ENCODE data around the gene ACHE.
A peak's percentile ranks its signal among the peaks of the same experiment; 100 is the strongest.

ACHE gene

GRCh38 chr7:100884736-100885439 is 10.8 kb downstream of the ACHE start:
- DNase-seq (ENCODE audit: low spot score) = no peak

DNA sequence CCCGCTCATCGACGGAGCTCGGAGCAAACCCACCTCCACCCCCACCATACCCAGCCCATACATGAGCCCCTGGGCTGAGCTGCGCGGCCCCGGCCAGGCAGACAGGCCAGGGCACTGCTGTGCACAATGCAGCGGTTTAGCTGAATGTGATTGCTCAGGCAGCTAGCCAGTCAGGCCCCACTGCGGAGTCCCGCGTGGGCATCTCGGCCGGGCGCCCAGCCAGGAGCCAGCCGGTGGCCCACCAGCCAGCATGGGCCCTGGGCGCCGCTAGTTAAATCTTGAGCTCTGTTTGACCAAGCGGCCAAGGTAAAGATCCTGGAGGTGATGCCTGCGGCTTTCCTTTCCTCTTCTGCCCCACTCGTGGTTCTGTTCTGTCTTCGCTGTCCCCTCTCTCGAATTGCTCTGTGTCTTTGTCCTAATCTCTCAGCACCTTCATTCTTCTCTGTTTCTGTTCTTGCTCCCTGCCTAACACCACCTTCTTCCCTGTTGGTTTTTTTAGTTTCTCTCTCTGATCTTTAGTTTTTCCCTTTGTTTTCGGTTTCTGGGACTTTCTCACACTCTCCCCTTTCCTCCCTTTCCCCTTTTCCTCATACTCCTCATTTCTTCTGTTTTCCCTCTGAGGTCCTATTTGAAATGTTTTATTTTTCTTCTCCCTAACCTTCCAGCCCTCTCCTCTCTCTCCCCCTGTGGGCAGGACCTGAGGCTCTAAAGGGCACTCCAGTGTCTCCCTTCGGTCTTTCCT is 12.7 kb downstream of the ACHE start:
- DNase-seq (ENCODE audit: low spot score) = no peak

DNA sequence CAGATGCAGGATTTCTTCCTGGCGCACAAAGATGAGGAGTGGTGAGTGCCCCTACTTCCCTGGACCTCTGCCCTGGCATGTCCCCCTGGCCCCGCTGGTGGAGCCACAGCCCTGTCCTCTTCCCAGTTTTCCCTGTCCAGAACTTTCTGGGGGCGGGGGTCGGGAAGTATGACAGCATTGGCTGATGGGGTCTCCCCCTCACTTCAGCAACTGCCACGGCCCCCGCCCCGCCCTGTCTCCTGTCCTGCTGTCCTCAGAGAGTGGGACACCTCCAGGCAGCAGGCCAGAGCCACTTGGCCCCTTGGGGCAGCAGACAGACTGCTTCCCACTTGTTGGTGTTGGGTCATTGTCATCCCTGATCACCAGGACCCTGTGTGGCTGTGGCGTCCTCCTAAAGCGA is 13.5 kb downstream of the ACHE start:
- no peak for DNase-seq (ENCODE audit: low spot score)

DNA sequence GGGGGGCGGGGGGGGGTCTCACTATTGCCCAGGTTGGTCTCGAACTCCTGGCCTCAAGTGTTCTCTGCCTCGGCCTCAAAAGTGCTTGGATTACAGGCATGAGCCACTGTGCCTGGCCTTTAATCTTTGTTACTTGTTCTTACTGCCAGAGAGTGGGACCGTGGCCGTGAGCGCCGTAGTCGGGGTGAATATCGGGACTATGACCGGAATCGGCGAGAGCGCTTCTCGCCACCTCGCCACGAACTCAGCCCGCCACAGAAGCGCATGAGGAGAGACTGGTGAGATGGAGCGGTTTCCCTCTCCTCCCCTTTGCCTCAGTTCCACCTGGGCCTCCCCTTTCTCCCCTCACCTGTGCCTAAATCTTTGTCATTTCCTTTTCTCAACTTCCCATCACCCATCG is 14.6 kb downstream of the ACHE start:
- DNase-seq (ENCODE audit: low spot score) = no peak

GRCh38 chr7:100880645-100881044 is 15.0 kb downstream of the ACHE start:
- no peak for DNase-seq (ENCODE audit: low spot score)

GRCh38 chr7:100879685-100880261 is 15.9 kb downstream of the ACHE start:
- DNase-seq (ENCODE audit: low spot score) = no peak

DNA sequence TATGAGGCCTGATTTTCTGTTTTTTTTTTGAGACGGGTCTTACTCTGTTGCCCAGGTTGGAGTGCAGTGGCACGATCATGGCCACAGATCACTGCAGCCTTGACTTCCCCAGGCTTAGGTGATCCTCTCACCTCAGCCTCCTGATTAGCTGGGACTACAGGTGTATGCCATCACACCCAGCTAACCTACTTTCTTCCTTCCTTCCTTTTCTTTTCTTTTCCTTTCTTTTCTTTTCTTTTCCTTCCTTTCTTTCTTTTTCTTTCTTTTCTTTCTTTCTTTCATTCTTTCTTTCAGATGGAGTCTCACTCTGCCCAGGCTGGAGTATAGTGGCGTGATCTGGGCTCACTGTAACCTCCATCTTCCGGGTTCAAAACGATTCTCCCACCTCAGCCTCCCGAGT is 17.0 kb downstream of the ACHE start:
- DNase-seq (ENCODE audit: low spot score) = no peak

DNA sequence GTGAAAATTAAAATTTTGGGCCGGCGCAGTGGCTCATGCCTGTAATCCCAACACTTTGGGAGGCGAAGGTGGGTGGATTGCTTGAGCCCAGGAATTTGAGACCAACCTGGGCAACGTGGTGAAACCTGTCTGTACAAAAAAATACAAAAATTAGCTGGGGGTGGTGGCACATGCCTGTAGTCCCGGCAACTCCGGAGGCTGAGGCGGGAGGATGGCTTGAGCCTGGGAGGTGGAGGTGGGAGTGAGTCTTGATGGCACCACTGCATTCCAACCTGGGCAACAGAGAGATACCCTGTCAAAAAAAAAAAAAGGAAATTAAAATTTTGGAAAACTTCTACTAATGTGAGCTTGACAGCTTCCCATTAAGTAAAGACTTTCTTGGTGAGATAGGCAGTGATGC is 17.7 kb downstream of the ACHE start:
- no peak for DNase-seq (ENCODE audit: low spot score)

GRCh38 chr7:100875356-100875751 is 20.3 kb downstream of the ACHE start:
- DNase-seq (ENCODE audit: low spot score) = peak; percentile 56

DNA sequence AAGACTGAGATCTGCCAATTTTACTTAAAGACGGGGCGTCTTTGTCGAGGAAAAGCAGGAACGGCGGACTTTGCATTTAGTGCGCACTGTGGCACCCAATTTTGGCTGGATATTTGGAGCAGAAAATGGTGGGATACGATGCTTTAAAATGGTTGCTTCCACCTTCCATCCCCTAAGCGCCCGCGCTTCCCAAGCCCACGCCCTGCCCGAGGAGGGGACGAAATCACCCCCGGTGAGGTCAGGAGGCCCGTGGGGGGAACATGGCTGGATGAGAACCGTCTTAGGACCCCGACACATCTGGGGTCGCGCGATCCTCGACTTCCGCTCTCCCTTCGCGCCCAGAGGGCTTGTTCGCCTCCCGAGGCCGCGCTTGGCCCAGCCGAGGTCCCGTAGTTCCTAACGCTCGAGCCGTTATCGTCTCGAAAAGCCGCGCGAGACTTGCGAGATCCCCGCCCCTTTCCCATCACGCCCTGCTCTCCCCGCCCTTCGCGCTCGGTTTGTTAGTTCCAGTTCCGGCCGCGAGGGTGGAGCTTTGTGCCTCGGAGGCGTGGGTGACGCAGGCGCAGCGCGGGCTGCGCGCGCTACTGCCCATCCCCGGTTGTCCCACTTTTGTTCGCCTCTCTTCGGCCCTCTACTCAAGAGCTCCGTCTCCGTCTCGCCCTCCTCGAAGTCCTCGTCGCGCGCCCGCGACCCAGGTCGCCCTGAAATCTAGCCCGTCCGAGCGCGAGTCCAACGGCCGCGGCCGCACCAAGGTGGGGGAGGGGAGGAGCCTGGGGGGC is 20.9 kb downstream of the ACHE start, which contains the start of gene SRRT:
Gene SRRT, plus strand, starts transcription at position 527 of the 779 bp plus-strand sequence. CDS start 488 bp downstream, outside the sequence.
- peak; percentile 97 for DNase-seq (ENCODE audit: low spot score)

DNA sequence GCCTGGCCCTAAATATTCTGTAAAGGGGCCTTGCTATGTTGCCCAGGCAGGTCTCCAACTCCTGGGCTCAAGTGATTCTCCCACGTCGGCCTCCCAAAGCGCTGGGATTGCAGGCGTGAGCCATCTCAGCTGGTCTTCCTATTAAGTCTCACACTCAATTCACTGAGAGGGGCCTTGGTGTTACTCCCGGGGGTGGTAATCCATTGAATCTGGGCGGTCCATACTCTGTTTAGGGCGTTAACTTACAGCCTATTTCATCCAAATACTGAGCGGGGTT is 21.4 kb downstream of the ACHE start:
- DNase-seq (ENCODE audit: low spot score) = no peak

- DNase-seq (ENCODE audit: low spot score) = no peak
Observed at GRCh38 chr7:100873599-100874299, 21.9 kb downstream of the ACHE start.

DNA sequence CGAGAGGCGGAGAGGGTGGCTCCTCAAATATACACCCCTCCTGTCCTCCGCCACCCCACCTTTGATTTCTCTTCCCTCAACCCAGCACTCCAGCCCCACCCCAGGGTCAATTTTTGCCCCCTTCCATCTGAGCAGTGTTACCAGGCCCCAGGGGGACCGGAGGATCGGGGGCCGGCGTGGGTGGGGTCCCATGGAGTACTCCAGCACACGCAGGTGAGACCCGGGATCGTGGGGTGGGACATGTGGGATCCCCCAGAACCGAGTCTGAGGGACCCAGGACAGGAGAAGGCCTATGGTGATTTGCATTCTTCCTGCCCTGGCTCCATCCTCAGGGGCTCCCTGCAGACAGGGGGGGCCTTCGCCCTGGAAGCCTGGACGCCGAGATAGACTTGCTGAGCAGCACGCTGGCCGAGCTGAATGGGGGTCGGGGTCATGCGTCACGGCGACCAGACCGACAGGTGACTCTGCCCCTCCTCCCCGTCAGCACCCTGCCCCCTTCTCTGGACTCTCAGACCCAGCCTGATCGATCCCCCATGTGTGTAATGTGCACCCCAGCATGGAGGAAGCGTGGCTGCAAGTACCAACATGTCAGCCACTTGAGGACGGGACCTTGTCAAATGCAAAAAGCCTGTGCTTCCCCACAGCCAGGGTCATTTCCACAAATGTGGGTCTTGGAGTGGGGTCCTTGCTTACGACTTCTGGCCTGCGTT is 27.8 kb downstream of the ACHE start:
- no peak for DNase-seq (ENCODE audit: low spot score)

DNA sequence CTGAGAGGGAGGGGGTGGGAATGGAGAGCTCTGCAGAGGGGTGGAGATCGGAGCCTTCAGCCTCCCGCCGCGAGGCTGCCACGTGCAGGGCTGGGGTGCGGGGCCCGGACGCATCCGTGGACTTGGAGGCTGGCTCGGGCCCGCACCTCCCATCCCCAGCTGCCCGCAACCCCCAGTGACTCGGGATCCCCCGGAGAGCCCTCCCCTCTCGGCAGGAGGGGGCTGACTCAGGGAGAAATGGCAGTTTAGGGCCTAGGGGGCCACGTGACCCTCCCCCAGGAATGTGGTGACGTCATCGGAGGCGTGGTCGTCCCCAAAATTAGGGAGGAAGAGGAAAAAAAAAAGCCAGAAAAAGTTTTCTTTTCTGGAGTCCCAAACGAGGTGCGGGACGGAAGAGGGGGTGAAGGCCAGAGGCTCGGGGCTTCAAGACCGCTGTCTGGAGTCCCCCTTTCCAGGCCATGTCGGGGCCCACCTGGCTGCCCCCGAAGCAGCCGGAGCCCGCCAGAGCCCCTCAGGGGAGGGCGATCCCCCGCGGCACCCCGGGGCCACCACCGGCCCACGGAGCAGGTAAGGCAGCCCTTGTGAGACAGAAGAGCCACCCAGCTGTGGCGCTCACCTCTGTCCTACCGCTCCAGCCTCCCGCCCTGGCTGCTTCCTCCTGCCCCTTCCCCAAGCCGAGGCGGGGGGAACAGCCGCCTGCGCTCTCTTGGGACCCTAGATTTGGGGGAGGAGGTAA is 28.5 kb downstream of the ACHE start, which contains the start of gene TRIP6:
Gene TRIP6, plus strand, starts transcription at position 348 of the 736 bp plus-strand sequence. Its CDS starts 111 bp downstream, at position 459.
- peak; percentile 98 for DNase-seq (ENCODE audit: low spot score)

- DNase-seq (ENCODE audit: low spot score) = no peak
Observed at GRCh38 chr7:100866729-100867039, 29.0 kb downstream of the ACHE start.

DNA sequence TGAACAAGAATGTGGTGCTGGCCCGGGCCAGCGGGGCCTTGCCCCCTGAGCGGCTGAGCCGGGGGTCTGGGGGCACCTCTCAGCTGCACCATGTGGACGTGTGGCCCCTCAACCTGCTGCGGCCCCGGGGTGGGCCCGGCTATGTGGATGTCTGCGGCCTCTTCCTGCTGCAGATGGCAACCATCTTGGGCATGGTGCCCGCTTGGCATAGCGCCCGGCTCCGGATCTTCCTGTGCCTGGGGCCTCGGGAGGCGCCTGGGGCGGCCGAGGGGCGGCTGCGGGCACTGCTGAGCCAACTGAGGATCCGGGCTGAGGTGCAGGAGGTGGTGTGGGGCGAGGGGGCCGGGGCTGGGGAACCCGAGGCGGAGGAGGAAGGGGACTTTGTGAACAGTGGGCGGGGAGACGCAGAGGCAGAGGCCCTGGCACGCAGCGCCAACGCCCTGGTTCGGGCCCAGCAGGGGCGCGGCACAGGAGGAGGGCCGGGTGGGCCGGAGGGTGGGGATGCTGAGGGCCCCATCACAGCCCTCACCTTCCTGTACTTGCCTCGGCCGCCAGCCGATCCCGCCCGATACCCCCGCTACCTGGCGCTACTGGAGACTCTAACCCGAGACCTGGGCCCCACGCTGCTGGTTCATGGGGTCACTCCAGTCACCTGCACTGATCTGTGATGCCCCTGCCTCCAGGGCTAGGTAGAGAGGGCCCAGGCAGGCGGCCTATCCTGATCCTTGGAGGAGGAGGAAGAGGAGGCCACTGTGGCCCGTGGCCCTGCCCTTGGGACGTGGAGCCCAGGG is 29.6 kb downstream of the ACHE start:
- no peak for DNase-seq (ENCODE audit: low spot score)

DNA sequence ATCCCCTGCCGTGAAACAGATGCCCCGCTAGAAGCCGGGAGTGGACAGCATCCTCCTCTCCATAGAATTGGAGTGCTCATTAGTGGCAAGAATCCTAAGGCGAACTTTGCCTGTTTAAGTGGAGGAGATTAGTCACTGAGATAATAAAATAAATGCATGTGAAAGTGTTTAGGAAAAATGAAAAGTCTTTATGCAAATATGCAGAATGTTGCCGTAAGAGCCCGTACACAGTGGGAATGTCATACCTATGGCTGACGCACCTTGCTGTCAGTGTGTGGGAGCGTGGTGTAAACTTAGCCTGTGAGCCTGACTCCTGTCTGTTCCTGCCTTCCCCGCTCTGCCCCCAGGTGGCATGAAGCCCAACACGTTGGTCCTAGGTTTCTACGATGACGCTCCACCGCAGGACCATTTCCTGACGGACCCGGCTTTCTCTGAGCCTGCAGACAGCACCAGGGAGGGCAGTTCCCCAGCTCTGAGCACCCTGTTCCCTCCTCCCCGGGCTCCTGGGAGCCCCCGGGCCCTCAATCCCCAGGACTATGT is 30.2 kb downstream of the ACHE start:
- no peak for DNase-seq (ENCODE audit: low spot score)

- DNase-seq (ENCODE audit: low spot score) = no peak
Observed at GRCh38 chr7:100864263-100864845, 31.3 kb downstream of the ACHE start.

DNA sequence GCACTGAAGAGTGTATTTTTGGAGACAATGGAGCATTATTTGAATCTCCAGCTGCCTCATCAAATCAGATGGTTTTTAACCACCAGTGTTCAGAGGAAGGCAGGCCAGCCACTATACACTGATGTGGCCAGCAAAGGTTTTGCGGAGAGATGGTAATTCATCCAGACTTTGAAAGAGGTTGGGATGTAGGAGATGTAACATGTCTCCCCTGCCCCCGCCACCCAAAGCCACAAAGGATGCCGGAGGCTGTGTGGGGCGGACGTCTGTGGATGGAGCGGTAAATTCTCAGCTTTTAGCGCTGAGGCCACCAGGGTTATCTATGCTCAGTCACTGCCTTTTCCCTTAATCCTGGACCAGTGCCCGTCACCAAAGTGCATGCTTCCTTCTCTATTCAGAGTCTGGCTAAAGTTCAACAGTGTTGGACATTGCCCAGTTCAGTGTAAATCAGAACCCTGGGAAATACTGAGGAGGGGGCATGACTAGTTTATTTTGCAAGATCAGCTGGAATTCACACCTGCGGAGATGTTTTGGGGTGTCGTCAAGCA is 32.2 kb downstream of the ACHE start:
- peak; percentile 70 for DNase-seq (ENCODE audit: low spot score)

Data from HuH-7 (cell line).